Activated CD4-positive, alpha-beta memory T cell treated with anti-CD3 and anti-CD28 coated beads for 36 hours (primary cell): ENCODE results near the gene FREM1. TPM values are rescaled to one million over a fixed set of nuclear protein-coding genes. Genes with fewer than 3 reads are reported as not detected.

Source experiments
- CTCF ChIA-PET: fragments of 350-600 bp; sonication (Branson Sonifier 250); formaldehyde crosslinking; loops from one replicate; lab custom pipeline; 2021; ENCODE audit warnings: antibody characterized with exemption, inconsistent platforms; lab: Charles Lee
- POLR2A ChIA-PET: fragments of 350-600 bp; sonication (Branson Sonifier 250); formaldehyde crosslinking; loops from one replicate; lab custom pipeline; 2021; ENCODE audit warnings: antibody characterized with exemption; lab: Charles Lee
- DNase-seq: peaks from one replicate; pipeline ENCODE4 v3.0.0-alpha.2; 2020
- H3K27ac Mint-ChIP-seq: one replicate; pipeline ENCODE4 v1.8.0; 2021; ENCODE audit warnings: mixed read lengths
- H3K27me3 Mint-ChIP-seq: one replicate; pipeline ENCODE4 v1.8.0; 2021; ENCODE audit warnings: mixed read lengths
- H3K36me3 Mint-ChIP-seq: one replicate; pipeline ENCODE4 v1.8.0; 2021; ENCODE audit warnings: mixed read lengths
- H3K4me1 Mint-ChIP-seq: one replicate; pipeline ENCODE4 v1.8.0; 2021; ENCODE audit warnings: low read depth, mixed read lengths
- H3K4me3 Mint-ChIP-seq: one replicate; pipeline ENCODE4 v1.8.0; 2021; ENCODE audit warnings: mild to moderate bottlenecking, mixed read lengths
- H3K9me3 Mint-ChIP-seq: one replicate; pipeline ENCODE4 v1.8.0; 2021; ENCODE audit warnings: mixed read lengths
- intact Hi-C: fragments of 100-400 bp; cut with micrococcal nuclease; formaldehyde crosslinking; loops from one replicate; pipeline ENCODE4 v1.15.1; 2023
- total RNA-seq, 2 experiments: library from RNA; stranded (reverse); gene quantifications; one replicate each; pipeline ENCODE4 v1.2.3, GENCODE V29; 2021

The FREM1 gene
- total RNA-seq, 2 experiments from 2014 or later, result not detected

DNA sequence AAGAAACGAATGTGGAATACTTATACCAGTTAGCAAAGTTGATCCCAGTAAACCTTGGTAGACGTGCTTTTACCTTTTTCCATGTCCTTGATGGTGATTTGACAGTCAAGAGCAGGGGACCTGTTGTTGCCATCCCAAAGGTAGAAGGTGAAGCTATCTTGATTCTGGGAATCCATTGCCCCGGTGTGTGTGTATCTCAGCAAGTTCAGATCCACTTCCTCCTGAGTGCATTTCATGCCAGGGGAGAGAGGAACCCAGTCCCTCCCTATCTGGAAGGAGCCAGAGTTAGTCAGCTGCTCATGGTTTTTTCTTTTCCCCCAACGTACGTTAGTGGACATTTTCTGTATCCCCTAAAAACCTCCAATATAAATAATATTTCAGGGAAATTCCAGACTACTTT, 121.4 kb downstream of the FREM1 start:
- intact Hi-C loops, result no loop called here
- CTCF ChIA-PET, result no interaction called here
- H3K36me3 Mint-ChIP-seq, result no peaks in the 10 kb centered on the region

DNA sequence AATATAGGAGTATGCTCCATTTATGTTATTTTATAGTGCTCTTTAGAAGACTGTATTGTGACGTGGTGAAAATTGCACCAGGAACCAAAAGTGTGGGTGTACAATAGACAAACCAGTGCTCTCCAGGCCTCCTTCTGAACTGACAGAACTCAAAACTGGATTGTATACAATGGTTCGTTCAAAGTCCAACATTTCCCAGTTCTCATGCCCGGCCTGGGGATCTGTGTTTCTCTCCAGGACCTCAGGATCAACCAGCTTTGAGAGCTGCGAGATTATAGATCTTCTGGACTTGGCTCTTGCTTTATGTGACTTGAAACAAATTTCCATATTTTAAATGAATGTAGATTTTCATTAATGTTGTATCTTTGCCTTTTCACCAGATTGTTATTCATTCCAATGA, 126.9 kb downstream of the FREM1 start:
- no peak overlapping the region for H3K4me3 Mint-ChIP-seq
- no peak overlapping the region for H3K27ac Mint-ChIP-seq
- no peaks in the 10 kb centered on the region for H3K9me3 Mint-ChIP-seq
- CTCF ChIA-PET, result interaction anchor here (1.3 kb wide), 1 partner anchor 14 kb away, joined by 4 read pairs; no protein-coding TSS in a partner anchor
- no peaks in the 10 kb centered on the region for H3K27me3 Mint-ChIP-seq
- H3K4me1 Mint-ChIP-seq, result no peaks in the 10 kb centered on the region
- POLR2A ChIA-PET, result no interaction called here
- intact Hi-C loops, result no loop called here
- no peaks in the 10 kb centered on the region for H3K36me3 Mint-ChIP-seq
- no peak for DNase-seq

More for the DNA sequence above, 121.4 kb downstream of the FREM1 start:
- Mint-ChIP-seq H3K4me1 (no peaks in the 10 kb centered on the region), H3K27ac (no peak overlapping the region), H3K27me3 (peaks cover 4% of the 10 kb centered on the region), H3K4me3 (no peak overlapping the region), H3K9me3 (no peaks in the 10 kb centered on the region)
- DNase-seq, result no peak
- POLR2A ChIA-PET, result no interaction called here

DNA sequence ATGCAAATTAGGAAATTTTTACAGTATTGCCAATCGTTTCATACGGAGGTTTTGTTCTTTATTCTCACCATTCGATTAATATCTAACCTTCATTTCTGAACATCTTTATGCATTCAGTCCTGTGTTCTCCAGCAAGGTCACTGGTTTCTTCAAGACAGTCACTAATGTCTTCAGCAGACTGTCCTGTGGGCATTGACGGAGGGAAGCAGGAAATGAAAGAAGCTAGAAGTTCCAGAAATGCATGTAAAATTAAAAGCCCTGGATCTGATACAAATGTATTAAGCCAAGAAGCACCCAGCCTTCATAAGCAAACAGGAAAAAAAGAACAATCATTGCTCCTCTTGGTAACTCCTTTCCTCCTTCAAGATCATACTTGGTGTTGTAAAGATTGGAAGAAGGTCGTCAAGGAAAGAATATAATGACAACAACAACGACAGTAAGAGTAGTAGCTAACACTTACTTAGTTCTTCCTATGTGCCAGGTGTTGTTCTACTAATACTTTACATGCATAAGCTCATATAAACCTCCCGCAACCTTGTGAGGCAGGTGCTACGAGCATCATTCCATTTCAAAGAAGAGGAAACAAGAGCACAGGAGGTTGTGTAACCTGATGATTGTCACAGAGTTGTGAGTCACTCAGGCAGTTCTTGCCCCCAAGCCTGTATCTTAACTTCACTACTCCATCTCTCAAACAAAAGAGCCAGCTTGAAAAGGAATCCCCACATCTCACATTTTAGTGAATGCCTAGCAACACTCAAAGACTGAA, 127.8 kb downstream of the FREM1 start:
- CTCF ChIA-PET, result interaction anchor here (1.3 kb wide), 1 partner anchor 13 kb away, joined by 4 read pairs; no protein-coding TSS in a partner anchor
- Mint-ChIP-seq H3K27me3 (no peaks in the 10 kb centered on the region), H3K27ac (no peak overlapping the region), H3K4me3 (no peak overlapping the region), H3K4me1 (no peaks in the 10 kb centered on the region), H3K9me3 (no peaks in the 10 kb centered on the region), H3K36me3 (no peaks in the 10 kb centered on the region)
- POLR2A ChIA-PET, result no interaction called here
- DNase-seq, result no peak
- intact Hi-C loops, result no loop called here

DNA sequence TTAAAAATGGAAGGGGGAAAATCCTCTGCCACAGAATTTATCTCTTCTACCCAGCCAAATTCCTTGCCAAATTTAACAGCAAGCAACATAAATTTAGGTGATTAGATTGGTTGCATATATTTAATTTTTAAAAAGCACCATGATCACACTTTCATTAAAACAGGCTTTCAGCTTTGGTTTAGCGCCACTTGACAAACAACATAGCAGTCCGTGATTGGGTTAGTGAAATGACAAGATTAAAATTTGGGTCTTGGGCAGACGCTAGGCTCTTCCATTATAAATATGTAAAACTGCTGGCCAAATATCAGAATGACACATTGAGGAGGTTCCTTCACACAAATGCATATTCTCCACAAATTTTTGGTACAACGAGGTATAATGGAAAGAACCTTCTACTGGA, 129.5 kb downstream of the FREM1 start:
- Mint-ChIP-seq H3K36me3 (no peaks in the 10 kb centered on the region), H3K4me1 (no peaks in the 10 kb centered on the region), H3K9me3 (no peaks in the 10 kb centered on the region), H3K27ac (no peak overlapping the region), H3K4me3 (no peak overlapping the region), H3K27me3 (no peaks in the 10 kb centered on the region)
- DNase-seq, result no peak
- intact Hi-C loops, result no loop called here
- CTCF ChIA-PET, result interaction anchor here (1.3 kb wide), 1 partner anchor 11 kb away, joined by 4 read pairs; no protein-coding TSS in a partner anchor
- POLR2A ChIA-PET, result no interaction called here

DNA sequence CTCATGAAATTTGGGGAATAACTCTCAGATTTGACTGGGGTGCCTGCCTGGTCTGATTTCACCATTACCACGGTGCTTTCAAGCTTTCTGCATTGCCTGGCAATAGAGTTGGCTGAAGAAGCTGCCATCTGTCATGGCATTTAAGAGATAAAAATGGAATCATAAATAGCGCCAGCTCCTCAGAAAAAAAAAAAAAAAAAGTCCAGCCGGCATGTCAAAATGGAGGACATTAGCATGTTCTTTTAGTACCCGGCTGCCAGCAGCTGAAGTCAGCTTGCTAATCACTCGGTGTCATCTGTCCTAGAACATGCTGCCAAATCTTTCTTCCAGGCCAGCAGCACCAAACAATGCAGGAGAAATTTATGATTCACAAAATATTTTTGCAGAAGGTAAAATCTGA, 130.0 kb downstream of the FREM1 start:
- H3K27me3 Mint-ChIP-seq, result no peaks in the 10 kb centered on the region
- no peaks in the 10 kb centered on the region for H3K9me3 Mint-ChIP-seq
- no peak overlapping the region for H3K4me3 Mint-ChIP-seq
- ChIA-PET CTCF (interaction anchor here (0.7 to 1.3 kb wide), 2 partner anchors 11 to 43 kb away, joined by 3 to 4 read pairs; no protein-coding TSS in a partner anchor), POLR2A (no interaction called here)
- no peak for DNase-seq
- intact Hi-C loops, result no loop called here
- H3K4me1 Mint-ChIP-seq, result no peaks in the 10 kb centered on the region
- no peaks in the 10 kb centered on the region for H3K36me3 Mint-ChIP-seq
- no peak overlapping the region for H3K27ac Mint-ChIP-seq

DNA sequence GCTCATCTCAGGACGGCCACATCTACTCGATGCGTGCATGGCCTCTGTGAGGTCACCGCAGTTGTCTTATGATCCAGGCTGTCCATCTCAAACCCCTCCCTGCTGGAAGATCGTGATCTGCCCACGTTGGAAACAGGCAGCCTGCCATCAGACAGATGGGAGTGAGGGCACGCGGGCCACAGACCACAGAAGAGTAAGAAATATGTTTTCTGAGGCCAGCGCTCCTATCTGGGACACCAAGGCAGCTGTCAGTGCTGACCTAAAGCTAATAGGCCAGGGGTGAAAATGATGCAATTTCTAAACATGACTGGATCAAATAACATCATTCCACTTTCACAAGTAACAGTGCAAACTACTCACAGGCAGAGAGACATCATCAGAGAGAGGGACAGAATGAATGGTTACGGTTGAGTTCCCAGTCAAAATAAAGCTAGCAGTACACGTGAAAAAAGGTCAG, 130.6 kb downstream of the FREM1 start:
- no peak overlapping the region for H3K4me3 Mint-ChIP-seq
- ChIA-PET CTCF (interaction anchor here (0.7 to 1.3 kb wide), 3 partner anchors 10 to 42 kb away, joined by 3 to 4 read pairs (median 3); no protein-coding TSS in a partner anchor), POLR2A (no interaction called here)
- intact Hi-C loops, result no loop called here
- DNase-seq, result no peak
- H3K36me3 Mint-ChIP-seq, result no peaks in the 10 kb centered on the region
- H3K4me1 Mint-ChIP-seq, result no peaks in the 10 kb centered on the region
- no peaks in the 10 kb centered on the region for H3K9me3 Mint-ChIP-seq
- H3K27ac Mint-ChIP-seq, result no peak overlapping the region
- H3K27me3 Mint-ChIP-seq, result no peaks in the 10 kb centered on the region

DNA sequence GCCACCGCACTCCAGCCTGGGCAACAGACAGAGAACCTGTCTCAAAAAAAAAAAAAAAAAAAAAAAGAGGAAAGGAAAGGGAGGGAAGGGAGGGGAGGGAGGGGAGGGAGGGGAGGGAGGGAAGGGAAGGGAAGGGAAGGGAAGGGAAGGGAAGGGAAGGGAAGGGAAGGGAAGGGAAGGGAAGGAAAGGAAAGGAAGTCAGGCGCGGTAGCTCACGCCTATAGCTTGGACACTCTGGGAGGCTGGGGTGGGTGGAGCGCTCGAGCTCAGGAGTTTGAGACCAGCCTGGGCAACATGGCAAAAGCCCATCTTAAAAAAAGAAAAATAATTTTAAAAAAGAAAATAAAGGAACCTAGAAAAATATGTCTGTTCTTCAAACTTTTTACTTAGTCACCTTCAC, 131.7 kb downstream of the FREM1 start:
- intact Hi-C loops, result no loop called here
- Mint-ChIP-seq H3K4me3 (no peak overlapping the region), H3K27ac (no peak overlapping the region), H3K27me3 (no peaks in the 10 kb centered on the region), H3K9me3 (no peaks in the 10 kb centered on the region), H3K36me3 (no peaks in the 10 kb centered on the region), H3K4me1 (no peaks in the 10 kb centered on the region)
- no peak for DNase-seq
- POLR2A ChIA-PET, result no interaction called here
- CTCF ChIA-PET, result no interaction called here

DNA sequence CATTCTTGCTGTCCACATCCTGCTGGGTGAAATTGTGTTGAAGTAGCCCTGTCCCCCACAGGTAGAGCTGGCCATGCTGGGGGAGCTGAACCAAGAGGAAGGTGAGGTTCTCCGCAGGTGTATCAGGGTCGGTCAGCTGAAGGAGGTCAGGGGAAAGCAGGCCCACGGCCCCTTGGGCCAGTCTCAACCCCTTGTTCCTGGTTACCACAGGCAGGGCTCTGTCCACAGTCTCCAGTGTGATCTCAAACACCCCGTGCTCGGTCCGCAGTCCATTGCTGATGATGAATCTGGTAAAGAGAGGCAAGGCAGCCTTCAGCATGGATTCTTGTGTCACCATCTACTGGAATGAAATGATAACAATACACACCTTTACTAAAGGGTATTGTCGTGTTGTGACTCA, 134.3 kb downstream of the FREM1 start:
- Mint-ChIP-seq H3K27me3 (no peaks in the 10 kb centered on the region), H3K9me3 (no peaks in the 10 kb centered on the region), H3K27ac (no peak overlapping the region), H3K36me3 (no peaks in the 10 kb centered on the region), H3K4me1 (no peaks in the 10 kb centered on the region), H3K4me3 (no peak overlapping the region)
- intact Hi-C loops, result no loop called here
- no peak for DNase-seq
- POLR2A ChIA-PET, result no interaction called here
- CTCF ChIA-PET, result no interaction called here

DNA sequence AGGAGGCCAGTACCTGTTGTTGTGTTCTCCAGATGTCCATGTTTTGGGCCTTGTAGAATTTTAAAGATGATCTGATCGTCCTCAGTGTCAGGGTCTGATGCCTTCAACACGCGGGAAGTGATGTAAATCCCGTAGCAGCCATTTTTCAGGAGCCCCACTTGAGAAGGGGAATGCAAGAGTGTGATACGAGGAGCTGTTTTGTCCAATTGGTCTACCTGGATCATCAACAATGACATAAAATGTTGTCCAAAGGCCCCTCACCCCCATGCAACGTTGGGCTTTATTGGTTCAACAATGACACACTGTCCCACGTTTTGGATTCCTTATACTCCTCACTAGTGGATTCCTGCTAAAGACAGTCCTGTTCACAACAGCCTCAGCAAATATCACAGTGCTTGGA, 139.6 kb downstream of the FREM1 start:
- Mint-ChIP-seq H3K4me3 (no peak overlapping the region), H3K9me3 (no peaks in the 10 kb centered on the region), H3K4me1 (no peaks in the 10 kb centered on the region), H3K27me3 (peaks cover 10% of the 10 kb centered on the region), H3K27ac (no peak overlapping the region), H3K36me3 (no peaks in the 10 kb centered on the region)
- DNase-seq, result no peak
- intact Hi-C loops, result no loop called here
- ChIA-PET POLR2A (no interaction called here), CTCF (interaction anchor here (2.9 kb wide), 1 partner anchor 154 kb away, joined by 50 read pairs; no protein-coding TSS in a partner anchor)

DNA sequence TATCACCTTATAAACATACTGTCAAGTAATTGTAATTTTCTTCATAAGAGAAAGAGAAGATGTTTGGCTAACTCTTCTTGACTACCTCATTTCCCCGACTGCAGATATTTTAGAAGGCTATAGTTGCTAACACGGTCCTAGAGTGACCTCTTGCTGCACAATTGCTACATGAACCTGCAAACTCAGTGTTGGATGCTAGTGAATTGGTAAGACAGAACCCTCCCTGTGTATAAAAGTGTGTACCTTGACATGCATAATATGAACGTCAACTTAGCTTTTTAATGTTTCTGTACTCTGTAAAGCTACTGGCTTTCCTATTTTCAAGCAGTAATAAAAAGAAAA, 141.0 kb downstream of the FREM1 start:
- Mint-ChIP-seq H3K27ac (no peak overlapping the region), H3K9me3 (no peaks in the 10 kb centered on the region), H3K27me3 (peaks cover 10% of the 10 kb centered on the region), H3K4me1 (no peaks in the 10 kb centered on the region), H3K36me3 (no peaks in the 10 kb centered on the region), H3K4me3 (no peak overlapping the region)
- DNase-seq, result no peak
- intact Hi-C loops, result loop anchor here (1.0 to 10.0 kb wide), 2 partner anchors 366 to 1344 kb away; no protein-coding TSS in a partner anchor
- ChIA-PET POLR2A (no interaction called here), CTCF (interaction anchor here (0.6 to 2.9 kb wide), 19 partner anchors 8 to 628 kb away, joined by 3 to 50 read pairs (median 4); no protein-coding TSS in a partner anchor)

DNA sequence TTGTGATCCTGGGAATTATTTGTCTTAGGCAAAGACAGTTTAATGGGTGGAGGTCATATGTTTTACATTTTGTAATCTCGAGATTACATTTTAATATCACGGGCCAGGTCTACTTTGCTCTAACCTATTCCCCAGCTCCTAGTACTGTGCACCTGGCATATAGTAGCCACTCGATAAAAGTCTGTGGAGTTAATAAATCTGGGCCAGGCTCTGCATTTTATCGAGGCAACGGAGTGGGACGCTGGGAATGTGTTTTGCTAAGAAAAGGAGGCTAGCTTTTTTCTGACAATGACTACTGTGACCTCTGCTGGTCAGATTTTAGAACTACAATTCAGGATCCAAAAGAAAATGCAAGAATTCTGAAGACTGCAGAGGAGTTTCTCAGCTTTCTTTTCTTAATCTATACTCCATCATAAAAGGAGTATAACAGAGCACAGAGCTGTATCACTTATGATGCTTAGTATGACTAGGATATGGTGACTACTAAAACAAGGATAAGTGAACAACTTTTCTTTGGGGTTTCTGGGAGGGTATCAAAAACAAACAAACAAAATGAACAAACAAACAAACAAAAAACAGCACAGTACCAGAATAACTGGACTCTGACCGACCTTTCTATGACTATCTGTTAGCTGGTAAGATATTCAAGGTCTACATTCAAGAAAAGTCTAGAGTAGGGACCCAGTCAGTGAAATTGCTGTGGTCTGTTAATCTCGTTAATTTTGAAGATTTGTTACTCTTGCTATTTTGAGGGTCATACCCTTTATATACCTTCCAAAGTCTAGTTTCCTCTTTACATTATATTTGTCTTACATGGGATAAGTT, 141.6 kb downstream of the FREM1 start:
- H3K4me1 Mint-ChIP-seq, result no peaks in the 10 kb centered on the region
- H3K36me3 Mint-ChIP-seq, result no peaks in the 10 kb centered on the region
- ChIA-PET CTCF (interaction anchor here (0.7 to 2.9 kb wide), 15 partner anchors 8 to 627 kb away, joined by 3 to 50 read pairs (median 3); no protein-coding TSS in a partner anchor), POLR2A (no interaction called here)
- intact Hi-C loops, result loop anchor here (1.0 to 10.0 kb wide), 4 partner anchors 152 to 1344 kb away; no protein-coding TSS in a partner anchor
- H3K27me3 Mint-ChIP-seq, result peaks cover 12% of the 10 kb centered on the region
- no peaks in the 10 kb centered on the region for H3K9me3 Mint-ChIP-seq
- no peak overlapping the region for H3K27ac Mint-ChIP-seq
- no peak overlapping the region for H3K4me3 Mint-ChIP-seq
- DNase-seq, result no peak

DNA sequence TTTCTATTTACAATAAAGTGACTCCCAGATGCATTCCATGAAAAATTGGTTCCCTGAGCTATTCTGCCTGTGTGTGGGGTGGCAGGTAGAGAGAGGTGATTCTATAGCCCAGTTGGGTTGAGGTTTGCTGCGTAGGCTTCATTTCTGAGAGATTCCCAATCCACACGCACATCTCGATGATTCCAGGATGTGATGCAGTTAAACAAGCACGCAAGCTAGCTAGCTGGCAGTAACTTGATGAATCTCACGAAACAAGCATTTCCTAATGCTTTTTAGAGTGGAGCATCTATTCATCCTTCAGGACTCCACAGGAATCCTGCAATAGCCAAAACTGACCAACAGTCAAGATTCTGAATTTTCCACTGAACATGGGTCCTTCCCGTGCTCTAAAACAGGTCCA, 143.9 kb downstream of the FREM1 start:
- Mint-ChIP-seq H3K4me3 (no peak overlapping the region), H3K27ac (no peak overlapping the region), H3K27me3 (peaks cover 16% of the 10 kb centered on the region), H3K4me1 (no peaks in the 10 kb centered on the region), H3K9me3 (no peaks in the 10 kb centered on the region), H3K36me3 (no peaks in the 10 kb centered on the region)
- DNase-seq, result no peak
- ChIA-PET POLR2A (no interaction called here), CTCF (interaction anchor here (1.0 to 3.6 kb wide), 5 partner anchors 22 to 1339 kb away, joined by 3 to 26 read pairs (median 5); no protein-coding TSS in a partner anchor)
- intact Hi-C loops, result loop anchor here (10.0 kb wide), 1 partner anchor 1341 kb away; no protein-coding TSS in a partner anchor
